ENCODE data around the gene PSMB5. TPM values are rescaled to one million over a fixed set of nuclear protein-coding genes. Genes with fewer than 3 reads are reported as not detected.

PSMB5 gene
- polyA plus RNA-seq, 1 experiment = 304 TPM

DNA sequence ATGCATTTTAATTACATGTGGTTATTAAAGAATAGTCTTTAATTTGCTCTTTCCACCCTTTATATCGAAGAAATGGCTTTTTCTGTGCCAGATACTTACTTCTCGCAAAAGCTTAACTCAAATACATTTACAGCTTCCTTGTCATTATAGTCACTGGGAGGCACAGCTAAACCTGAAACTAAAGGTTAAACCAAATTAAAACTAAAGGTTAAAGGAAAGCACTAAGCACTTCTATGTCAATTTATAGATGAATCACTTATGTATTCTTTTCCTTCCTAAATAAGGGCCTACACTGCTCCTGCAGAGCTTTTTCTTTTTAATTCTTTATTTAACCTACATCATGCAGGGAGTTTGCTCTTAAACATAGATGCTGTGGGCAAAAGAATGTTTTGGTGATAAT is 33.8 kb downstream of the PSMB5 start:
- CTCF ChIA-PET = interaction anchor here (0.9 to 2.8 kb wide), 5 partner anchors 8 to 109 kb away, joined by 3 to 17 read pairs (median 3); partner anchors contain the start of gene CDH24
- POLR2A ChIA-PET = no interaction called here
- TF ChIP-seq, protein P1, sequence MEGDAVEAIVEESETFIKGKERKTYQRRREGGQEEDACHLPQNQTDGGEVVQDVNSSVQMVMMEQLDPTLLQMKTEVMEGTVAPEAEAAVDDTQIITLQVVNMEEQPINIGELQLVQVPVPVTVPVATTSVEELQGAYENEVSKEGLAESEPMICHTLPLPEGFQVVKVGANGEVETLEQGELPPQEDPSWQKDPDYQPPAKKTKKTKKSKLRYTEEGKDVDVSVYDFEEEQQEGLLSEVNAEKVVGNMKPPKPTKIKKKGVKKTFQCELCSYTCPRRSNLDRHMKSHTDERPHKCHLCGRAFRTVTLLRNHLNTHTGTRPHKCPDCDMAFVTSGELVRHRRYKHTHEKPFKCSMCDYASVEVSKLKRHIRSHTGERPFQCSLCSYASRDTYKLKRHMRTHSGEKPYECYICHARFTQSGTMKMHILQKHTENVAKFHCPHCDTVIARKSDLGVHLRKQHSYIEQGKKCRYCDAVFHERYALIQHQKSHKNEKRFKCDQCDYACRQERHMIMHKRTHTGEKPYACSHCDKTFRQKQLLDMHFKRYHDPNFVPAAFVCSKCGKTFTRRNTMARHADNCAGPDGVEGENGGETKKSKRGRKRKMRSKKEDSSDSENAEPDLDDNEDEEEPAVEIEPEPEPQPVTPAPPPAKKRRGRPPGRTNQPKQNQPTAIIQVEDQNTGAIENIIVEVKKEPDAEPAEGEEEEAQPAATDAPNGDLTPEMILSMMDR (IDR thresholded peaks at IDR 0.05; ENCODE audit: insufficient read depth, low read depth, low read length) = no peak
- DNase-seq (ENCODE audit: low read depth) = no peak
- no peak overlapping the region for H3K4me3 ChIP-seq (ENCODE audit: low read depth, low read length)
- no peaks in the 10 kb centered on the region for H3K27me3 ChIP-seq (ENCODE audit: control insufficient read depth, insufficient read depth, low read length)
- H3K36me3 ChIP-seq (ENCODE audit: control insufficient read depth, insufficient read depth, low read length) = no peaks in the 10 kb centered on the region

DNA sequence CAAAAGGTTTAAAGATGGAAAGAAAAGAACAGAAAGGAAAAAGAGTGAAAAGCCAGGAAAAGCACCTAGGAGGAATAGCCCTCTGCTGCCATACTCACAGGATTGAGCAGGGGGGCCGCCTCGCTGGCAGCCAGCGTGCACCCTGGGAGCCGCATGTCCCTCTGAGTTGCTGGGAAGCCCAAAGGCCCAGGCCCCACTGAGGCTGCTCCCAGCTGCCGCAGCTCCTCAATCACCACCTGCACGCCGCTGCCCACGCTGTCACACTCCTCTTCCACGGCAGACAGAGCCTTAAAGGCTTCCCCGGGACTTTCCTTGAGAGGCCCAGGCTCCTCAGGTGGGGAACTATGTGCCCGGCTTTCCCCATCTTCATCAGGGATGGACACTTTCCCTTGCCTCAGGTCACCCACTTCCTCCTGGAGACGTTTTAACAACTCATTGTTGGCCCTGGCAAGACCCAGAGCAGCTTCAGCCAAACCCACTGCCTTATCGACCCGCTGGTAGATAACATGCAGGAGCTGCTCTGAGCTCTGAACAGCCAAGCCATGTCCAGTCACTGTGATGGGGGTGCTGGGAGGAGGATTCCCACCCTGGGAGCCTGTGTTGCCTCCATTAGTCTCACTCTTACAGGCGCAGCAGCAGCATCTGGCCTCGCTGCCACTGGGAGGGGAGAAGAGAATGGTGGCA is 36.2 kb downstream of the PSMB5 start:
- no peaks in the 10 kb centered on the region for H3K27me3 ChIP-seq (ENCODE audit: control insufficient read depth, insufficient read depth, low read length)
- TF ChIP-seq, protein P1 (IDR thresholded peaks at IDR 0.05; ENCODE audit: insufficient read depth, low read depth, low read length) = no peak
- no peak overlapping the region for H3K4me3 ChIP-seq (ENCODE audit: low read depth, low read length)
- no peak for DNase-seq (ENCODE audit: low read depth)
- no peaks in the 10 kb centered on the region for H3K36me3 ChIP-seq (ENCODE audit: control insufficient read depth, insufficient read depth, low read length)
- POLR2A ChIA-PET = no interaction called here
- CTCF ChIA-PET = interaction anchor here (8.1 to 18.4 kb wide), 2 partner anchors 14 to 59 kb away, joined by 79 to 539 read pairs; partner anchors contain the start of genes AJUBA and CDH24

DNA sequence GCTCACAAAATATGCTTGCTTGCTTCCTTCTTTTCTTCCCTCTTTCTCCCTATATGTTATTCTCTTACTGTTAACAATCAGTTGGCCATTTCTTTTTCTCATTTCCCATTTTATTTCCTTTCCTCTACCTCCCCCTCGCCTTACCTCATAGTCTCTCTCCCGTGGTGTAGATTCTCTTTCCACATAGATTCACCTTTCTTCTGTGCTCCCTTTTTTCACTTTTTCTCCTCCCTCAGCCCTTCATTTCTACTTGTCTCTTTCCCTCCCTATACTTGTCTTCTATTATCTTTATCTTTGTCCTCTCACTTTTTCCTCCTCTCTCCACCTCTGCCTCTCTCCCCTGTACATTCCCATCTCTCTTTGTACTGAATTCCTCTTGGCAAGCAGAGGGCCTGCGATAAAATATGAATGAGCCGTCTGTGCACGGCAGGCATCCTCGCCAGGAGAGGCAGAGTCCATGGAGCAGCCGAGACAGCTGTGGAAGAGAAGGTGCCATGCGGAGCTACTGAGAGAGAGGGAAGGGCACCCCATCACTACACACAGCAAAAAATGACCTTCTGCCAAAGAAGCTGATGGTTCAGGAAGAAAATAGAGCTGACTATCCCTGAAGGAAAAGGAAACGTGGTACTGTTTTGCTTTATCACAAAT is 36.9 kb downstream of the PSMB5 start:
- no peak overlapping the region for H3K4me3 ChIP-seq (ENCODE audit: low read depth, low read length)
- POLR2A ChIA-PET = no interaction called here
- CTCF ChIA-PET = interaction anchor here (6.4 to 18.4 kb wide), 3 partner anchors 10 to 60 kb away, joined by 59 to 539 read pairs (median 79); partner anchors contain the start of genes AJUBA and CDH24
- no peak for DNase-seq (ENCODE audit: low read depth)
- H3K27me3 ChIP-seq (ENCODE audit: control insufficient read depth, insufficient read depth, low read length) = no peaks in the 10 kb centered on the region
- TF ChIP-seq, protein P1 (IDR thresholded peaks at IDR 0.05; ENCODE audit: insufficient read depth, low read depth, low read length) = no peak
- H3K36me3 ChIP-seq (ENCODE audit: control insufficient read depth, insufficient read depth, low read length) = no peaks in the 10 kb centered on the region

DNA sequence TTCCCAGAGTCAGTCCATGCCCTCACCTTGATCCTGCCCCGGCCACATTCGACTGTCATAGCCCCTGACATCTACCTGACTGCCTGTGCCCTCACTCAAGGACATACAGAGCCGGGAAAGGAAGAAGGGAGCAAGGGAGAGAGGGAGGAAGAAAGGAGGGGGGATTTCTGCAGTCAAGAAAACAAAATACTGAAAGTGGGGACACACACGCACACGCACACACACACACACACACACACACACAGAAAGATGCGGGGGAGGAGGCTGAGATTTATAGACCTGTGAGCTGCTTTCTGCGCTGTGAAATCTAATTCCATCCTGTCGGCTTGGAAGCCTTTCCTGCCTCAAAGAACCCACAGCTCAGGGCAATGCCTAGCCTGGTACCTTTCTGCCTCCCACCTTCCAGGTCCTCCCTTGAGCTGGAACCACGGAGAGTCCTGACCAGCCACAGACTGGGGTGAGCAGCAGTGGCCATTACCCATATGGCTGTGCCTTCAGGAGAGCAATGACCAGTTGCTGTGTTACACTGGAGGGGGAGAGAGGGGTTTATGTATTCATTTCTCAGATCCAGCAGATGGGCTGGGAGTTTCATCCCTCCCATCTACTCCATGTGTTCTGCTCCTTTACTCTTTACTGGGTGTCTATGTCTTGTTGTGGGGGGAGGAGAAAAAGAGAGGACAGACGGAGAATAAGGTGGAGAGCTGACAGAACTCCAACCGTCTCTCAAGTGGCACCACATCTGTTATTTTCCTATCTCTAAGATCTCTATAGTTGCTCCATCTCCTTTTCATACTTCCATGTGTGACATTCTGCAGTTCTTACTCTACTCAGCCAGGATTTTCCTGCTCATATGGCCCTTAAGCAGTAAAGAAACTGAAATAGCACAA is 37.7 kb downstream of the PSMB5 start:
- CTCF ChIA-PET = interaction anchor here (0.8 to 18.4 kb wide), 7 partner anchors 11 to 112 kb away, joined by 3 to 539 read pairs (median 5); partner anchors contain the start of genes AJUBA and CDH24
- H3K27me3 ChIP-seq (ENCODE audit: control insufficient read depth, insufficient read depth, low read length) = no peaks in the 10 kb centered on the region
- no peak for DNase-seq (ENCODE audit: low read depth)
- no peaks in the 10 kb centered on the region for H3K36me3 ChIP-seq (ENCODE audit: control insufficient read depth, insufficient read depth, low read length)
- no peak overlapping the region for H3K4me3 ChIP-seq (ENCODE audit: low read depth, low read length)
- TF ChIP-seq, protein P1 (IDR thresholded peaks at IDR 0.05; ENCODE audit: insufficient read depth, low read depth, low read length) = no peak
- POLR2A ChIA-PET = interaction anchor here (0.9 kb wide), 1 partner anchor 11 kb away, joined by 3 read pairs; no protein-coding TSS in a partner anchor
